ENCODE data around the gene RING1.
"Not testable (repeated sequence)": the region's sequence is repeated elsewhere in the genome, so short reads cannot be mapped to it uniquely, and the experiment has no call there.

RING1 gene

DNA sequence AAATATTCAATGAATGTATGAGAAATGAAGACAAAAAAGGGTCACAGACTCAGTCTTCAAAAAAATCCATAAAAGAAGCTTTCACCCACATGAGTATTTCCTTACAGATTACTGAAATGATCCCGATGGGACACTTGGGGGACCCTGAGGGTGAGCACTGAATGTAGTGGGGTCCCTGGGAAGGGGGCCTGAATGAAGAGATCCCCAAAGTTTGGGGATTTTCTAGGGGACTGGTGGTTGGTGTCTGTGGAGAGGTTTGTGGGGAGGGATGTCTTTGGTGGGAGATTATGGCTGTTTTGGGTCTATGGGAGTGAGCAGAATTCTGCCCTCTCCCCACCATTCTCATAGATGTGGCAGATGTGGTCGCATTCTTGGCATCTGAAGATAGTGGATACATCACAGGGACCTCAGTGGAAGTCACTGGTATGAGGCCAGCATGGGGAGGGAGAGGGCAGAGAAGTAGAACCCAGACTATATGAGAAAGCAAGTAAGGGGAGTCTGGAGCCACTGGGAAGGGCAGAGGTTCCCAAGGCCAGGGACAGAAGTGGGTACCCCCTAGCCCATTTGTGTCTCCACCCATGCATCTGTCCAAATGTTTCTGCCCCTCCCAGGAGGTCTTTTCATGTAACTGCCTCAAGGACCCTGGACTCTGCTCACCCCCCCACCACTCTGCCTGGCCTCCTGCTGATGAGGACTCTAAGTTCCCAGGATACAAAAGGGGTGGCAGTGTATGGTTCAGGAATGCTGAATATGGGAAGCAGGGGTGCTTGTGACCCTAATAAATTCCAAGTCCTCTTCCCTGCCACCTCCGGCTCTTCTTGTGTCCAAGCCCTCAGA lies 2.1 kb upstream of the RING1 start:
- no peak for DNase-seq (ENCODE audit: low read depth in 2 of 2)

DNA sequence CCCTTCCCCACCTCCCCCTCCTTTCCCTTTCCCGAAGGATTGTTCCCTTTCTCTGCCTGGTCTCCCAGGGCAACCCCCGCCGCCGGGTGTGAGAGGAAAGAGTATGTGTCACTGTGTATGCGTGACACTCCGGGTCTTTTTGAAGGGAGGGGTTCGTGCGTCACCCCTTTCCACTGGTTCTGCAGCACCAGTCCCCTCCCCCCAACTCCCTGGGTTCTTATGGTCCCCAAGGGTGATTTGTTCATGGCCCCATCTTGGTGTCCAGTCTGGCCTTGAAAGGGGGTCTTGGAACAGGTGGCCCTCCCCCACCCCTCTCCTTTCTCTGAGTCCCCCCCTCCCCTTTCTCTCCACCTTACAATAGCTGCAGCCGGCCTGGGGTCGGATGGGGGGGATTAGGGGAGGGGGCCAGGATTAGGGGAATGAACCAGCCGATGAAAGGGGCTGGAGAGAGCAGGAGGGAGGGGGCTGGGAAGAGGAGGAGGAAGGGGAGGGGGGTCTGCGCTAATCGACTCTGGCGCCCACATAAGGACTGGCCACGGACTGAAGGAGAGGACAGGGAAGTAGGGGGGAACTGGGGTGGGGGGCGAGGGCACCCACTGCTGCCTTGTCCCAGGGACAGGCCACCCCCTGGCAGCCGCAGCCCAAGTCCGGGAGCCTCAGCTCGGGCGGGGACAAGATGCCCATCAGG lies 1.3 kb upstream of the RING1 start:
- DNase-seq (ENCODE audit: low read depth in 2 of 2): no peak

DNA sequence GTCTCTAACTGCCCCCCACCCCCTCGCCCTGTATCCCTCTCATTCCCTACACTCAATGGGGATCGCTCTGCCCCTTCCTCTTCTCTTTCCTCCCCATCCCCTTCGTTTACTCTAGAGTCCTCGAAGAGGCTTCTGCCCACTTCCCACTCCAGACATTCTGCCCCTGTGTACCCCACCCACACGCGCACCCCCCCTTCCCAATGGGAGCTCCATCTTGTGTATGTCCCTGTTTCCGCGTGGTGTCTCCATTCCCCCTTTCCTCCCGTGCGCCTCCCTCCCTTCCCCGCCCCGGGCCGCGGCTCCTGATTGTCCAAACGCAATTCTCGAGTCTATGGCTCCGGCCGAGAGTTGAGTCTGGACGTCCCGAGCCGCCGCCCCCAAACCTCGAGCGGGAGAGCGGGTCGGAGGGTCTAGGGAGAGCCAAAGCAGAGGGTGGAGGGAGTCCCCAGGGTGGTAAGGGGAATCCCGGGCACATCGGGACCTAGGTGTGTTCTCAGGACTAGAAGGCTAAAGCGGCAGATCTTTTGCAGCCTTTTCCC lies 679 bp upstream of the RING1 start:
- DNase-seq (ENCODE audit: low read depth in 2 of 2): no peak

DNA sequence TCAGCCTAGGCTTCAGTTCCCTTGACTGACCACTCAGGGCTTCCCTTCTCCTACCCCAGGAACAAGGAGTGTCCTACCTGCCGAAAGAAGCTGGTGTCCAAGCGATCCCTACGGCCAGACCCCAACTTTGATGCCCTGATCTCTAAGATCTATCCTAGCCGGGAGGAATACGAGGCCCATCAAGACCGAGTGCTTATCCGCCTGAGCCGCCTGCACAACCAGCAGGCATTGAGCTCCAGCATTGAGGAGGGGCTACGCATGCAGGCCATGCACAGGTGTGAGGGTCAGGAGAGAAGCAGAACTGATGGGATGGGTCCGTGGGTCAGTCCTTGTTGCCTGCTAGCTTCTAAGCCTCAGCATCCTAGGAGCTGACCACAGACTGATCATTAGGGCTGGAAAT lies 1.6 kb downstream of the RING1 start:
- DNase-seq (ENCODE audit: low read depth in 2 of 2): no peak

DNA sequence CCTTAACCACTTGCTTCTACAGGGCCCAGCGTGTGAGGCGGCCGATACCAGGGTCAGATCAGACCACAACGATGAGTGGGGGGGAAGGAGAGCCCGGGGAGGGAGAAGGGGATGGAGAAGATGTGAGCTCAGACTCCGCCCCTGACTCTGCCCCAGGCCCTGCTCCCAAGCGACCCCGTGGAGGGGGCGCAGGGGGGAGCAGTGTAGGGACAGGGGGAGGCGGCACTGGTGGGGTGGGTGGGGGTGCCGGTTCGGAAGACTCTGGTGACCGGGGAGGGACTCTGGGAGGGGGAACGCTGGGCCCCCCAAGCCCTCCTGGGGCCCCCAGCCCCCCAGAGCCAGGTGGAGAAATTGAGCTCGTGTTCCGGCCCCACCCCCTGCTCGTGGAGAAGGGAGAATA lies 2.8 kb downstream of the RING1 start:
- DNase-seq (ENCODE audit: low read depth in 2 of 2): no peak

DNA sequence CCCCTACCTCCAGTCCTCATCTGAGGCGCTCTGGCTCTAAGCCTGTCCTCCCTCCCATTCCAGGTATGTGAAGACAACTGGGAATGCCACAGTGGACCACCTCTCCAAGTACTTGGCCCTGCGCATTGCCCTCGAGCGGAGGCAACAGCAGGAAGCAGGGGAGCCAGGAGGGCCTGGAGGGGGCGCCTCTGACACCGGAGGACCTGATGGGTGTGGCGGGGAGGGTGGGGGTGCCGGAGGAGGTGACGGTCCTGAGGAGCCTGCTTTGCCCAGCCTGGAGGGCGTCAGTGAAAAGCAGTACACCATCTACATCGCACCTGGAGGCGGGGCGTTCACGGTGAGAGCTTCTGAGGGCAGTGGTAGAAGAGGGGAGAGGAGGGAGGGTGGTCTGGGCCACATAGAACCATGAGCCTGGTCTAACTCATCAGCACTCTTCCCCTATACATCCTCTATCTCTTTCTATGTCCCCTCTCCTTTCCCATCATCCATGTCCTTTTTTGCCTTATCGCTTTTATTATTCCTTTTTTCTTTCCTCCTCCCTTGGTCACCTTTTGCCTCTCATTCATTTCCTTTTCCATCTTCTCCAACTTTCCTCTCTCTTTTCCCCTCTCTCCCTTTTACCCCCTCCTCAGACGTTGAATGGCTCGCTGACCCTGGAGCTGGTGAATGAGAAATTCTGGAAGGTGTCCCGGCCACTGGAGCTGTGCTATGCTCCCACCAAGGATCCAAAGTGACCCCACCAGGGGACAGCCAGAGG lies 3.5 kb downstream of the RING1 start:
- no peak for DNase-seq (ENCODE audit: low read depth in 2 of 2)

DNA sequence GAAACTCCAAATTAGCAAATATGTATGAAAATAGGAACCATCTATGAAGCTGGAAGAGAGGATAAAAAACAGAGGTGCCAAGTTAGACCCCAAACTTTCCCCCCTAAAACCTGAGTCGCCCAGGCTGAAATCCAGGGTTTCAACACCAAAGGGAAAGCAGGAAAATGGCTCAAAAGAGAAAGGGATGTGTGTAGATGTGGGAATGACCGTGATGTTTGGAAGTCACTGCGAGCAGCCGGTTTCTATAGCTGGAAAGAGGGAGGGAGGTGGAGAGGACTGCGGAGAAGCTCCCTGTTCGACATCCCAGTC lies 4.5 kb downstream of the RING1 start:
- no peak for DNase-seq (ENCODE audit: low read depth in 2 of 2)

DNA sequence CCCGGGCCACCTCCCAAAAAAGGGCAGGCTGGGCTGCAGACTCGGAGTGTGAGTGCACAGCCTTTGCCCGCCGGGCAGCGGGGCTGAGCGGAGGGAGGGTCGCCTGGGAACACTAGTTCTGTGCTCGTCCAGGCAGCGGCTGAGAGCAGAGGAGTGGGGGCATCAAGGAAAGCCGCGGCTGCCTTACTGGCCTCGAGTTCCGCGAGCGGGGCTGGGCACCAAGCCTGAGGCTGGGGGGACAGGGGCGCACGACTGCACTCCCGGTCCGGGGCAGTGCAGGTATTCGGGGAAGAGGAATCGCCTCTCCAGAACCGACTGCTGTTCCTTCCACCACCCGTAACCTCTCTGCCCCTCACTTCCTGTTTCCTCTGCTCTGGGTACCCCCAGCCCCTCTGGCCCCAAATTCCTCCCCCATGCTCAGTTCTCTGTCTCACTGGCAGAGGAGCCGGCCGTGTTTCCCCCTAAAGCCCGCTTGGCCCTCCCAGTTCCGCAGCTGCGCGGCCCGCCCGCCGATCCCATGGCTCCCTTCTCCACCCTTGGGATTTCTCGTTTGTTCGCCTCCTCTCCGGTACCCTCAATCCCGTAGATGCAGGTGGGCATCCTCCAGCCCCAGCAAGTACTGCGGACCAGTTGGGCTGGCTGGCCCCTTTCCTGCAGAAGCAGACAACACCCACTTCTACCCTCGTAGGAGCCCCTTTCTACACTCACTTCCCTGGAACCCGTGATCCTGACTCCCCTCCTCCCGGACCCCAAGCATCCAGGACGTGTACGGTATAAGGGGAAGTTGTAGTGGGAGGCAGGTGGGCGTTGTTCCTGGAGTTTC lies 5.1 kb downstream of the RING1 start:
- no peak for DNase-seq (ENCODE audit: low read depth in 2 of 2)

DNA sequence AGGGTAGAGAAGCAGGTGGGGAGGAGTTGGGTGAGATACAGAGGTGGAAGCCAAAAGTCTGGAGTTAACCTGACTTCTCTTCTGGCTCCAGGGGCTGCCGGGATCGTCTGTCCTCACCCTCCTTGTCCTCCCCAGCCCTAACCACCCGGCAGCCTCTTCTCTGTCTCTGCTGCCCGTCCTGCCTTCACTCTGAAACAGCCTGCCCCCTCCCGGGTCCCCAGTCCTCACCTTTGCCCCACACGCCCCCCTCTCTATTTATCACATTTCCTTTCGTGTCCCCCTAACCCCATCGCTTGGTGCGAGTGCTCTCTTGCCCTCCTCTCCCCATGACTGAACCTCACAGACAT lies 5.7 kb downstream of the RING1 start:
- DNase-seq (ENCODE audit: low read depth in 2 of 2): no peak

DNA sequence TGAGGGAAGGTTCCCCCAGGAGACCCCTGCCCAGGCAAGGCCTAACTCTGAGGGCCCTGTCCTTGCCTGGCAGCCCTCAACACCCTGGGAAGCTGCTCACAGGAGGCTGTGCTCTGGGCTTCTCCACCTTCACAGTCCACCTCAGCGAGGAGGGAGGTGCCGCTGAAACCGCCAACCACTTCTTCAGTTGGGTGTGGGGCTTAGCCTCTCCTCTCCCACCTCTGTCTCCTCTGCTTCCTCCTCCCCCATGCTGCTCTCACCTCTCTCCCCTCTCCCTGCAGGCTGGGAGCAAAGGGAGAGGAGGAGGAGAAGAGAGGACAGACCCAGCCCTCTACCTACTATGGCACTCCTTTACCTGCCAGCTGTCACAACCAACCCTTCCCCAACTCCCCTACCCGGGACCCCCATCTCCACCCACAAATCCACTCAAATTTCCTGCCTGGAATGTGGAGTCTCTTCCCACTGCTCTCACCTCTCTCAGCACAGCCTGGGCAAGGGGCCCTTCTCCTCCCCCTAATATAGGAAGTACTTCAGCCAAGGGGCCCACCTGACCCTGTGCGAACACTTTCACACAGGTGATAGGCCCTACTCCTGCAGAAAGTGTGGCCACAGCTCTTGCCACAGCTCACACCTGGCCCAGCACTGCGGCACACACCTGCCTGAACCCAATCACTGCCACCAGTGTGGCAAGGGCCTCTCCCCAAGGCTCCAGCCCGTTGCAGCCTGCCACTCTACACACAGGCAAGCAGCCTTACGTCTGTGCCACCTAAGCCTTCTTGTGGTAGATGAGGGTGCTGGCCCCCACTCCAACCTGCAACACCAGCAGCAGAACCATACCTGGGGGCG lies 7.2 kb downstream of the RING1 start:
- no peak for DNase-seq (ENCODE audit: low read depth in 2 of 2)

DNA sequence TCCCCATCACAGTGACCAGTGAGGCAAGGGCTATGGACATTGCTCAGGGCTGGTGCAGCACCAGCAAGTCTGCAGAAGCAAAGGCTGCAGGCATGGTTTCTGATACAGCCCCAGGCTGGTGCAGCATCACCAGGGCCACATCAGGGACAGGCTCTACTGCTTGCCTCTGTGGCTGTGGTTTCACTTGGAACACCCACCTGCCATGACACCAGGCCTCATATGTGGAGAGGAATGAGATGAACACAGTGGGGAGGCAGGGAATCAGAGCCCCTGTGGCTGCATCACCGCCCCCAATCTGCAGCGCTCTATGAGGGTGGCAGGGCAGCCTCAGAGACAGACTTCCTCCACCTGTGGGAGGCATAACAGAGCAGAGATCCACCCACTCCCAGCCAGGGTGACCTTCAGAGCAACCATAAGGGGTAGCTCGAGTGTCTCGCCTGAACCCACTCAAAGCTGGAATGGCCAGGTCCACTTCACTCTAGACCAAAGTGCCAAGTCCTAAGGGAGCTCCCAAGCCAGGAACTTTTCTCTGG lies 7.9 kb downstream of the RING1 start:
- DNase-seq (ENCODE audit: low read depth in 2 of 2): no peak

DNA sequence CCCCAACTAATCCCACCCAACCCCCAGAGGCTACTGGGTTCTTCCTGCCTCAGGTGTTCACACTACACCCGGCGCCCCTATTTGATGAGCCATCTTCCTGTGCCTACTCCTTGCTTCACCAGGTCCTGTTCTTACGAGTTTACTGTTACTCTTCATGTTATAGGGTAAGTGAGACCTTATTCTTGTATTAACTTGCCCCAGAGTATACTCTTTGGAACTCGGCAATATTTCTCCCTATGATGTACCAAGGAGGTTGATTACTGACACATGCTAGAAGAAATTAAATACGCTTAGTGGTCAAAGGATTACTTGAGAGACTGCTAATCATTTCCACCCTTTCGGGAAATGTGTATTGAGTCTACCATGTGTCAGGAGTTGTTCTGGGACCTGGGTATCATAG lies 8.9 kb downstream of the RING1 start:
- no peak for DNase-seq (ENCODE audit: low read depth in 2 of 2)

DNA sequence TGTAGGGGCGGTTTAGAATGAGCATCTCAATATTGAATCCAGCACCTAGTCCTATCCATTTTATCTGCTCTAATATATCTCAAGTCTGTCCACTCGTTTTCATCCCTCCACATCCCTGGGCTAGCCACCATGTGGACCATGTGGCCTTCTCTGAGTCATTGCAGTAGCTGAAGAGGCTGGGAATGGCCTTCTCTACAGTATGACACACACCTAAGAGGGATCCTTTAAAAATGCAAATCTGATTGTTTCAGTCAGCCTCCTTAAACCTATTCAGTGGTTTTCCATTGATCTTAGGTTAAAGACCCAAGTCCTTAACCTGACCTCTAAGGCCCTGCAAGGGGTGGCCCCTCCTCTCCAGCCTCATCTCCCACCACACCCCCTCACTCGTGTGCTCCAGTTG lies 9.4 kb downstream of the RING1 start:
- DNase-seq (ENCODE audit: low read depth in 2 of 2): no peak

DNA sequence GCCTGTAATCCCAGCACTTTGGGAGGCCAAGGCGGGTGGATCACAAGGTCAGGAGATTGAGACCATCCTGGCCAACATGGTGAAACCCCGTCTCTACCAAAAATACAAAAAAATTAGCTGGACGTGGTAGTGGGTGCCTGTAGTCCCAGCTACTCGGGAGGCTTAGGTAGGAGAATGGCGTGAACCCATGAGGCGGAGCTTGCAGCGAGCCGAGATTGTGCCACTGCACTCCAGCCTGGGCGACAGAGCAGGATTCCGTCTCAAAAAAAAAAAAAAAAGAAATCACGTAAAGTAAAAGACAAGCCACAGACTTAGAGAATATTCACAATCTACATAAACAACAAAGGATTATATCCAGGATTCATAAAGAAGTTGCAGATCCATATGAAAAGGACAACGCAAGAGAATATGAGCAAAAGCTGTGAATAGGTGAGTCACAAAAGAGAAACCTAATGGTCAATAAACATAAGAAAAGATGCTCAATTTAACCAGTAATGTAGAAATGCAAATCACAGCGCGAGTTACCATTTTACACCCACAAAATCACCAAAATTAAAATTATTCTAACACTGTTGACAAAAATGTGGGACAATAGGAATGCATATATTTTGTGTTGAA lies 18.3 kb downstream of the RING1 start:
- DNase-seq (ENCODE audit: low read depth in 2 of 2): not testable (repeated sequence)

DNA sequence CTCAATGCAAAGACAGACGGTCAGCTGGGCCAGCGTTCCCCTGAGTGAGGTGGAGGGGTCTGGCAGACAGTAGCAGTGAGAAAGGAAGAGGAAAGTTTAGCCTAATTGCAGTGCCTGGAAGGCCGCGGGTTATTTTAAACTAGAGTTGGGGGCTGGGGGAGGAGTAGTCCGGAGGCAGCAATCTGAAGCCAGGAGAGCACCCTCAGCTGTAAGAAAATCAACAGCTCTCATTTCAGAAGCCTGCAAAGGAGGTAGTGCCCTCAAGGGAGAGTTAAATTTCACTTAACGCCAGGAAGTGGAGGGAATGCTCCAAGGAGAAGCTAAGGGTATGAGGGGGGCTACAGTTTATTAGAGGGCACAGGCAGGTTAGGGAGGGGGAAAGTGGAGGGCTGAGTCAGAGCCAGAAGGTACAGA lies 26.9 kb downstream of the RING1 start:
- no peak for DNase-seq (ENCODE audit: low read depth in 2 of 2)

DNA sequence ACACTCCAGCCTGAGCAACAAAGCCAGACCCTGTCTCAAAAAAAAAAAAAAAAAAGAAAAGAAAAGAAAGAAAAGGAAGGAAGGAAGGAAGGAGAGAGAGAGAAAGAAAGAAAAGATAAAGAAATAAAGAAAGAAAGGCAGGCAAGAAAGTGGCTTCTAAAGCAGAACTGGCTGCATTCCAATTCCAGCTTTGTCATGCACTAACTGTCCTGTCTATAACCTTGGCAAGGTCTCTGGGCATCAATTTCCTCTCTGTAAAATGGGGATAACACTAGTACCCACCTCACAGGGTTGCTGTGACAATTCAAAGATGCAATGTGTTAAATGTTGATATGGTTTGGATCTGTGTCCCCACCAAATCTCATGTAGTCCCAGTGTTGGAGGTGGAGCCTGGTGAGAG lies 28.0 kb downstream of the RING1 start:
- DNase-seq (ENCODE audit: low read depth in 2 of 2): no peak

DNA sequence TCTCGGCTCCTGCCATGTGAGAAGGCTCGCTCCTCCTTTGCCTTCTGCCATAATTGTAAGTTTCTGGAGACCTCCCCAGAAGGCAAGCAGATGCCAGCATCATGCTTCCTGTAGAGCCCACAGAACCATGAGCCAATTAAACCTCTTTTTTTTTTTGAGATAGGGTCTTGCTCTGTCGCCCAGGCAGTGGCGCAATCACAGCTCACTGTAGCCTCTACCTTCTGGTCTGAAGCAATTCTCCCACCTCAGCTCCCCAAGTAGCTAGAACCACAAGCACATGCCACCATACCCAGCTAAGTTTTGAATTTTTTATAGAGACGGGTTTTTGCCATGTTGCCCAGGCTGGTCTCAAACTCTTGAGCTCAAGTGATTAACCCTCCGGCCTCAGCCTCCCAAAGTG lies 28.6 kb downstream of the RING1 start:
- DNase-seq (ENCODE audit: low read depth in 2 of 2): no peak

DNA sequence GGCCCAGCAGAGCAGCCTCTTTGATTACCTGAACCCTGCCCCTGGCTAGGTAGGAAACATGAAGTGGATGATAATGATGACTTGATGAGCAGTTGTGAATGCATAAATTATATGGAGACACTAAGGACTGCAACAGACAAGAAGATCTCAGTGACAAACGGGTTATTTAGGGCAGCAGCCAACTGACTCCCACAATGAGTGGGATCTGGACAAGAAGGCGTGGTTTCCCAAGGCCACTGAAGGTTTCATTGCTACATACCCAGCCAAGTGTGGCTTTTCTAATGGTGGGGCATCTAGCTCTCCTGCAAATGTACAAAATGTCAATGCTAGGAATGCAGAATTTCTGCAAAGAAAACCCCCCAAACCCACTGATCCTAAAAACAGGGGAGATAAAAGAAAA lies 29.4 kb downstream of the RING1 start:
- DNase-seq (ENCODE audit: low read depth in 2 of 2): no peak

DNA sequence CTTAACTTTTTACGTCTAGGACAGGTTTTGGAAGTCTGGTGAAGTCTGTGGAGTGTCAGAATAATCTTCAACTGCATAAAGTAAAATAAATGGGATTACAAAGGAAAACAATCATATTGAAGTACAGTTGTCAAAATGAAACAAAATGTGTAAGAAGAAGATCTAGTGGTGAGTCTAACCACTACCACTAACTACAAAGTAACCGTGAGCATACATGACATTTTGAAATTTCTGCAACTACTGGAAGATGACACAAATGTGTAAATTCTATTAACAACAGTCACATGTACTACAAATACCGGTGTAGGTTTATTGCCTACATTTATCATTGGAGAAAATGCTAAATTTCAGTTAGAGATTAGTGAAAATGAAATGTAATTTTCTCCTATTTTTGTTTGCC lies 33.7 kb downstream of the RING1 start:
- DNase-seq (ENCODE audit: low read depth in 2 of 2): no peak

DNA sequence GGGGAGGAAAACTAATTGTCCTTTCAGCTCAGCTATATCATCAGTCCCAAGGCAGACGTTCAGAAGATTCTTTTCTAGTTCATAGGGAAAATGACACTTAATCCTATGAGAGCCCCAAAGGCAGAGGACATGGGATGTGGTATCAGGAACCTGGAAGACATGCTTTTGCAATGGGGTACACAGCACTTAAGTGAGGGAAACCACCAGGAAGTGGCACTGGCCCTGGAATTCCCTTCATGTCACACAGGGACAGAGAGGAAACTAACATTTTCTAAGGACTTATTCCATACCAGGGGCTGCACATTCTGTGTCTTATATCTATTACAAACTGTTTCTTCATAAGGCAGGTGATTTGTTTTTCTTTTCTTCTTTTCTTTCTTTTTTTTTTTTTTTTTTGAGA lies 35.2 kb downstream of the RING1 start:
- no peak for DNase-seq (ENCODE audit: low read depth in 2 of 2)

Data from stimulated activated CD8-positive, alpha-beta memory T cell treated with anti-CD3 and anti-CD28 coated beads, Interleukin-15, amount 100 ng/mL, for 48 hours (primary cell).